Measurements from ENCODE around the gene ZCCHC7. TPM values are rescaled to one million over a fixed set of nuclear protein-coding genes. Genes with fewer than 3 reads are reported as not detected.
A peak's percentile ranks its signal among the peaks of the same experiment; 100 is the strongest.

Gene ZCCHC7
- total and polyA plus RNA-seq, 2 of the 8 experiments (the other 6 are each of a cell fraction or from before 2014, with no cell fraction given), result 12.2 to 27.5 TPM

DNA sequence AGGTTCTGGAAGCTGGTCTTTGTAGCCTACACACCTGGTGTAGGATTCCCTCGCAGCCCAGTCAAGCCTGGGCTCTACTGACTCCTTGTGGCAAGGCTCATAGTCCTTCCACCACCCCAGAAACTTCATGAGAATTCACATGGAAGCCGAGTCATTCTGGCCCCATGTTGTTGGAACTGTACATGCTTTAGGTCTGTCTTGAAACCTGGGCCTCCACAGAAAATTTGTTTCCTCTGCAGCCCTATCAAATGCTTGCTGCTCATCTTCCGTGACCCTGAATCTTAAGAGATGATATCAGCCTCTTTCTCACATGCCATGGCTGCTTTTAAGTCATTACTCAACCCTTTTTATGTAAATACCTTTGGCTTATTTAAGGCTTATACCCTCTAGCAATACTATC is 188.8 kb downstream of the ZCCHC7 start:
- no peak overlapping the region for H2AK5ac ChIP-seq (ENCODE audit: low read depth, low read length)
- no peak overlapping the region for H3K4me2 ChIP-seq (ENCODE audit: insufficient read depth in 1 of 2, low read depth in 2 of 2, low read length in 2 of 2)
- no peak overlapping the region for H2BK20ac ChIP-seq (ENCODE audit: low read length)
- no peaks in the 10 kb centered on the region for H3K4me1 ChIP-seq (replicated peaks in 1 of 4; ENCODE audit: control insufficient read depth in 3 of 4, insufficient read depth in 4 of 4, low read length in 3 of 4)
- 91% methylated on average over 3 of the region's 3 CpGs; no CpG with 5 or more reads in 1 of the 2 experiments for WGBS, 2 experiments (ENCODE audit: extremely low coverage in 1 of 2, insufficient coverage in 1 of 2, insufficient read length in 1 of 2, insufficient replicate concordance in 2 of 2, low coverage in 1 of 2, low lambda C conversion rate in 2 of 2, missing lambda C conversion rate in 1 of 2)
- H3K79me2 ChIP-seq (ENCODE audit: control insufficient read depth in 1 of 2, insufficient read depth in 2 of 2, low read length in 2 of 2), result no peaks in the 10 kb centered on the region
- no peaks in the 10 kb centered on the region for H3K23me2 ChIP-seq (ENCODE audit: low read depth, low read length)
- no peaks in the 10 kb centered on the region; the same call in 1 of the 2 replicates for H3K79me1 ChIP-seq (ENCODE audit: low read depth, low read length)
- no peak overlapping the region for H3K14ac ChIP-seq (ENCODE audit: insufficient read length)
- H3K27ac ChIP-seq (ENCODE audit: low read depth, low read length), result no peak overlapping the region
- CTCF ChIA-PET (ENCODE audit: partially characterized antibody), result interaction anchor here (0.6 to 1.8 kb wide), 10 partner anchors 20 to 435 kb away, joined by 3 to 6 read pairs (median 3); no protein-coding TSS in a partner anchor
- no peaks in the 10 kb centered on the region for H3K9me3 ChIP-seq (ENCODE audit: insufficient read depth in 2 of 2, low read depth in 1 of 2, low read length in 1 of 2)
- no peak overlapping the region for H2AFZ ChIP-seq (ENCODE audit: low read length)
- H4K5ac ChIP-seq (ENCODE audit: insufficient read length, low read depth, low read length), result no peak overlapping the region
- no peak overlapping the region for H2BK12ac ChIP-seq (ENCODE audit: low read depth, low read length)
- H4K91ac ChIP-seq (replicated peaks; ENCODE audit: insufficient read length, low read length), result no peak overlapping the region
- H3K23ac ChIP-seq (ENCODE audit: insufficient read length), result no peak overlapping the region
- H3K4me3 ChIP-seq (ENCODE audit: extremely low read depth in 1 of 4, insufficient read depth in 2 of 4, low read depth in 3 of 4, low read length in 4 of 4), result no peak overlapping the region
- H2BK120ac ChIP-seq (replicated peaks; ENCODE audit: low read depth, low read length), result no peak overlapping the region
- no peaks in the 10 kb centered on the region for H3K27me3 ChIP-seq (replicated peaks in 1 of 4; ENCODE audit: control insufficient read depth in 3 of 4, extremely low read depth in 1 of 4, insufficient read depth in 3 of 4, low read length in 3 of 4)
- POLR2A ChIA-PET (ENCODE audit: partially characterized antibody), result no interaction called here
- H3K18ac ChIP-seq (ENCODE audit: extremely low read depth, low read length), result no peak overlapping the region
- H3K56ac ChIP-seq (replicated peaks; ENCODE audit: insufficient read length, low read depth, low read length), result no peak overlapping the region
- no peak overlapping the region for H3K9ac ChIP-seq (replicated peaks in 1 of 4; ENCODE audit: extremely low read depth in 1 of 4, low read depth in 3 of 4, low read length in 3 of 4)
- no peak overlapping the region for H4K8ac ChIP-seq (ENCODE audit: extremely low read depth, insufficient read depth, low read length)
- H2BK15ac ChIP-seq (ENCODE audit: low read length), result no peak overlapping the region
- TF ChIP-seq CTBP2 (IDR thresholded peaks at IDR 0.05; ENCODE audit: borderline replicate concordance, insufficient read depth, insufficient read length, low read length), result no peak
- TF ChIP-seq, protein P1, sequence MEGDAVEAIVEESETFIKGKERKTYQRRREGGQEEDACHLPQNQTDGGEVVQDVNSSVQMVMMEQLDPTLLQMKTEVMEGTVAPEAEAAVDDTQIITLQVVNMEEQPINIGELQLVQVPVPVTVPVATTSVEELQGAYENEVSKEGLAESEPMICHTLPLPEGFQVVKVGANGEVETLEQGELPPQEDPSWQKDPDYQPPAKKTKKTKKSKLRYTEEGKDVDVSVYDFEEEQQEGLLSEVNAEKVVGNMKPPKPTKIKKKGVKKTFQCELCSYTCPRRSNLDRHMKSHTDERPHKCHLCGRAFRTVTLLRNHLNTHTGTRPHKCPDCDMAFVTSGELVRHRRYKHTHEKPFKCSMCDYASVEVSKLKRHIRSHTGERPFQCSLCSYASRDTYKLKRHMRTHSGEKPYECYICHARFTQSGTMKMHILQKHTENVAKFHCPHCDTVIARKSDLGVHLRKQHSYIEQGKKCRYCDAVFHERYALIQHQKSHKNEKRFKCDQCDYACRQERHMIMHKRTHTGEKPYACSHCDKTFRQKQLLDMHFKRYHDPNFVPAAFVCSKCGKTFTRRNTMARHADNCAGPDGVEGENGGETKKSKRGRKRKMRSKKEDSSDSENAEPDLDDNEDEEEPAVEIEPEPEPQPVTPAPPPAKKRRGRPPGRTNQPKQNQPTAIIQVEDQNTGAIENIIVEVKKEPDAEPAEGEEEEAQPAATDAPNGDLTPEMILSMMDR (IDR thresholded peaks at IDR 0.05; ENCODE audit: control extremely low read depth in 1 of 3, insufficient read depth in 1 of 3, low read depth in 1 of 3, low read length in 3 of 3), result peak; percentile 53 to 61 (median 55)
- TF ChIP-seq MAFK (IDR thresholded peaks at IDR 0.05; ENCODE audit: low read depth, low read length), result 0 out of 2 replicates have a peak, but pooled peaks have one; percentile 21
- TF ChIP-seq, protein P2, sequence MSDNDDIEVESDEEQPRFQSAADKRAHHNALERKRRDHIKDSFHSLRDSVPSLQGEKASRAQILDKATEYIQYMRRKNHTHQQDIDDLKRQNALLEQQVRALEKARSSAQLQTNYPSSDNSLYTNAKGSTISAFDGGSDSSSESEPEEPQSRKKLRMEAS (IDR thresholded peaks at IDR 0.05), result no peak
- TF ChIP-seq BACH1 (IDR thresholded peaks at IDR 0.05; ENCODE audit: low read length), result peak; percentile 56
- TF ChIP-seq RAD21 (IDR thresholded peaks at IDR 0.05 in 1 of 2, conservative IDR thresholded peaks at IDR 0.05 in 1 of 2; ENCODE audit: low read depth in 2 of 2, low read length in 2 of 2), result peak; percentile 80 to 85
- TF ChIP-seq SP2 (IDR thresholded peaks at IDR 0.05; ENCODE audit: low read length), result no peak
- TF ChIP-seq EGR1 (IDR thresholded peaks at IDR 0.05; ENCODE audit: borderline replicate concordance, low read depth, low read length), result no peak
- no peak for TF ChIP-seq CEBPB (IDR thresholded peaks at IDR 0.05; ENCODE audit: low read depth, low read length)
- peak in 1 of 2 experiments; percentile 10 for DNase-seq (ENCODE audit: low read depth in 1 of 2, low spot score in 2 of 2)
- H2BK5ac ChIP-seq (ENCODE audit: low read depth, low read length), result no peak overlapping the region
- peak; percentile 32 for FAIRE-seq
- no peak overlapping the region for H3K4ac ChIP-seq (replicated peaks; ENCODE audit: insufficient read length, low read depth, low read length)
- no peaks in the 10 kb centered on the region for H4K20me1 ChIP-seq (replicated peaks in 1 of 2; ENCODE audit: control insufficient read depth in 1 of 2, insufficient read depth in 2 of 2, low read length in 2 of 2)
- no peaks in the 10 kb centered on the region for H3K36me3 ChIP-seq (ENCODE audit: control insufficient read depth in 2 of 4, insufficient read depth in 4 of 4, low read length in 3 of 4)
